GM12801 (cell line): Measurements from ENCODE around the gene CNRIP1.

Experiments used
- CTCF ChIP-seq: IDR thresholded peaks from one replicate; pipeline ENCODE4 v1.5.1; 2011; ENCODE audit warnings: control low read depth; ENCODE audit not compliant: insufficient read length; ENCODE audit errors: extremely low read depth

Gene CNRIP1

GRCh38 chr2:68317971-68318913 lies 1.5 kb downstream of the CNRIP1 start:
- TF ChIP-seq CTCF: no peak

GRCh38 chr2:68316111-68316510 lies 3.6 kb downstream of the CNRIP1 start:
- no peak for TF ChIP-seq CTCF

- TF ChIP-seq CTCF: no peak
Measured at GRCh38 chr2:68311033-68311432, 8.7 kb downstream of the CNRIP1 start.

- TF ChIP-seq CTCF: no peak
Measured at GRCh38 chr2:68309426-68309825, 10.3 kb downstream of the CNRIP1 start.

GRCh38 chr2:68303033-68303901 lies 16.5 kb downstream of the CNRIP1 start:
- TF ChIP-seq CTCF: no peak

GRCh38 chr2:68302281-68302875 lies 17.4 kb downstream of the CNRIP1 start:
- no peak for TF ChIP-seq CTCF

GRCh38 chr2:68295516-68295915 lies 24.2 kb downstream of the CNRIP1 start:
- no peak for TF ChIP-seq CTCF
